ENCODE results near the gene NOC2L.

DNA sequence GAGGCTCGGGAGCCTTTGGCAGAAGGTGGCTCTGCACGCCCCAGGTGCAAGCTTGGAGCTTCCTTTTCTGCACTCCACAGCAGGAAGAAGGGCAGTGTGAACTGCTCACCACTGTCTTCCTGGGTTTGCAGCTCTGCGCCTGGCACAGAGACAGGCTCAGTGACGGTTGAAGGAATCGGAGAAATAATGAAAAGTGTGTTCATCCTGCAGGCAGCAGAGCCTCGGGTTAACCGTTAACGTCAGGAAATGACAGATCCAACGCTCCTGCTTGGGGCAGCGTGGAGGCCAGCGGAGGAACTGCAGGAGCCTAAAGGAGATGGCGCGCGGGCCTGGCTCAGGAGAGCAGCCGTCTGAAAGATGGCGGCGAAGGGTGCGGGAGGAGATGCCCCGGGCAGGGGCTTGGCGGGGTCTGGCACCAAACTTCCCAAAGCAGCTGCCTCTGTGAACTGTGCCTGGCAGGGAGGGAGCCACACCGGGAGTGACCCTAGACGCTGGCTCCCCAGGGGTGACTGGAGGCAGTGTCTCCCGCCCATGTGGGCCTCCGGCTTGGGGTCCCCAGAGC, 46.2 kb downstream of the NOC2L start:
- TF ChIP-seq, protein P1, sequence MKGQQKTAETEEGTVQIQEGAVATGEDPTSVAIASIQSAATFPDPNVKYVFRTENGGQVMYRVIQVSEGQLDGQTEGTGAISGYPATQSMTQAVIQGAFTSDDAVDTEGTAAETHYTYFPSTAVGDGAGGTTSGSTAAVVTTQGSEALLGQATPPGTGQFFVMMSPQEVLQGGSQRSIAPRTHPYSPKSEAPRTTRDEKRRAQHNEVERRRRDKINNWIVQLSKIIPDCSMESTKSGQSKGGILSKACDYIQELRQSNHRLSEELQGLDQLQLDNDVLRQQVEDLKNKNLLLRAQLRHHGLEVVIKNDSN (IDR thresholded peaks at IDR 0.05): no peak
- TF ChIP-seq EP300 (IDR thresholded peaks at IDR 0.05; ENCODE audit: borderline replicate concordance) (no peak), CEBPB (IDR thresholded peaks at IDR 0.05) (no peak), FOXM1 (IDR thresholded peaks at IDR 0.05; ENCODE audit: borderline replicate concordance, low read depth) (no peak), TAF1 (IDR thresholded peaks at IDR 0.05; ENCODE audit: low read depth) (no peak), ZBTB7A (IDR thresholded peaks at IDR 0.05; ENCODE audit: low read depth) (no peak), YY1 (IDR thresholded peaks at IDR 0.05; ENCODE audit: low read depth) (no peak), CREB1 (IDR thresholded peaks at IDR 0.05; ENCODE audit: low read depth) (no peak)
- TF ChIP-seq, protein P2, sequence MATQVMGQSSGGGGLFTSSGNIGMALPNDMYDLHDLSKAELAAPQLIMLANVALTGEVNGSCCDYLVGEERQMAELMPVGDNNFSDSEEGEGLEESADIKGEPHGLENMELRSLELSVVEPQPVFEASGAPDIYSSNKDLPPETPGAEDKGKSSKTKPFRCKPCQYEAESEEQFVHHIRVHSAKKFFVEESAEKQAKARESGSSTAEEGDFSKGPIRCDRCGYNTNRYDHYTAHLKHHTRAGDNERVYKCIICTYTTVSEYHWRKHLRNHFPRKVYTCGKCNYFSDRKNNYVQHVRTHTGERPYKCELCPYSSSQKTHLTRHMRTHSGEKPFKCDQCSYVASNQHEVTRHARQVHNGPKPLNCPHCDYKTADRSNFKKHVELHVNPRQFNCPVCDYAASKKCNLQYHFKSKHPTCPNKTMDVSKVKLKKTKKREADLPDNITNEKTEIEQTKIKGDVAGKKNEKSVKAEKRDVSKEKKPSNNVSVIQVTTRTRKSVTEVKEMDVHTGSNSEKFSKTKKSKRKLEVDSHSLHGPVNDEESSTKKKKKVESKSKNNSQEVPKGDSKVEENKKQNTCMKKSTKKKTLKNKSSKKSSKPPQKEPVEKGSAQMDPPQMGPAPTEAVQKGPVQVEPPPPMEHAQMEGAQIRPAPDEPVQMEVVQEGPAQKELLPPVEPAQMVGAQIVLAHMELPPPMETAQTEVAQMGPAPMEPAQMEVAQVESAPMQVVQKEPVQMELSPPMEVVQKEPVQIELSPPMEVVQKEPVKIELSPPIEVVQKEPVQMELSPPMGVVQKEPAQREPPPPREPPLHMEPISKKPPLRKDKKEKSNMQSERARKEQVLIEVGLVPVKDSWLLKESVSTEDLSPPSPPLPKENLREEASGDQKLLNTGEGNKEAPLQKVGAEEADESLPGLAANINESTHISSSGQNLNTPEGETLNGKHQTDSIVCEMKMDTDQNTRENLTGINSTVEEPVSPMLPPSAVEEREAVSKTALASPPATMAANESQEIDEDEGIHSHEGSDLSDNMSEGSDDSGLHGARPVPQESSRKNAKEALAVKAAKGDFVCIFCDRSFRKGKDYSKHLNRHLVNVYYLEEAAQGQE (IDR thresholded peaks at IDR 0.05; ENCODE audit: low read depth): no peak
- TF ChIP-seq, protein P3, sequence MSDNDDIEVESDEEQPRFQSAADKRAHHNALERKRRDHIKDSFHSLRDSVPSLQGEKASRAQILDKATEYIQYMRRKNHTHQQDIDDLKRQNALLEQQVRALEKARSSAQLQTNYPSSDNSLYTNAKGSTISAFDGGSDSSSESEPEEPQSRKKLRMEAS (IDR thresholded peaks at IDR 0.05): no peak
